ENCODE measurements around the gene MMAB.

GRCh38 chr12:109581334-109581691 lies 8.0 kb upstream of the MMAB start:
- TF ChIP-seq CTCF (IDR thresholded peaks at IDR 0.05) (no peak), EP300 (IDR thresholded peaks at IDR 0.05) (no peak), POLR2A (IDR thresholded peaks at IDR 0.05; ENCODE audit: low read depth) (no peak)

Measured in esophagus muscularis mucosa (tissue), 4 donors.